HG03432 (cell line): ENCODE results near the gene PHF1.

Source experiments
- ATAC-seq: cut with Tn5 transposase; IDR thresholded peaks from one replicate; pipeline ENCODE4 v1.9.1; 2021; ENCODE audit warnings: mild to moderate bottlenecking, moderate library complexity; ENCODE audit not compliant: unreplicated experiment

The PHF1 gene

DNA sequence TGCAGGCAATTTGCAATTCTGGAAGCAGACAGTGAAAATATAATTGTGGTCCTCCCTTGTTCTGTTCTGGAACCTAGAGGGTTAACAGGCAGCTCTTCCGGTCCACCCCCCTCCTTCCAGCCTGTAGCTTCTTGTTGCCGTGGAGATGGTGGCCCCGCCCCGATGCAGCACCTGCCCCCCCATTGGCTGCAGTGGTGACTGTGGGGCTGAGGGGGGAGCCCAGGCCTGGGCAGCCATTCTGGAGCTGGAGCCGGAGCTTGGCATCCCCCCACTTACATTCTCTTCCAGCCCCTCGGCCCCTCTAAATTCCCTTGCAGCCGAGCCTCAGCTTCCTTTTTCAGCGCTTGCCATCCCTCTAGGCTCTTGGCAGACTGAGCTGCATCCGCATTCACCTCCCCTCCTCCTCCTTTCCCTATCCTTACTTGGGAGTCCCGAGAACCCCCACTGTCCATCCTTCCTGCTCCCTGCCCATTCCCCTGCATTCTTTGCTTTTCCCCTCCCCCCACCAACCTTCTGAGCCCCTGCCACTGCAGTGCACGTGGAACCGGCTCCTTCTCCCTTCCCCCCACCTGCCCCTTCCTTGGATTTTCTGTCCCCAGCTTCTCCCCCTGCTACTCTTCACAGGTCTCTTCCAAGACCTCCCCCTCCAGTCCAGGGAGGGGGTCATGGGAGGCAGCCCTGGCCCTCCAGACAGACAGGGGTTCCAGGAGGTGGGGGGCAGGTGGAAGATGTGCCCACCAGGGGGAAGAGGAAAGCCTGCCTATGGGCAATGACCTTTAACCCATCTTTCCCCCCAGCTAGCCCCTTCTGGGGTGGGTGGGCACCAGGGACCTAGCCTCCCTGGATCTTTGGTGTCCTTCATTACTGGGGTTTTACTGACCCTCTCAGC lies 20.4 kb downstream of the PHF1 start:
- peak; percentile 57 for ATAC-seq

DNA sequence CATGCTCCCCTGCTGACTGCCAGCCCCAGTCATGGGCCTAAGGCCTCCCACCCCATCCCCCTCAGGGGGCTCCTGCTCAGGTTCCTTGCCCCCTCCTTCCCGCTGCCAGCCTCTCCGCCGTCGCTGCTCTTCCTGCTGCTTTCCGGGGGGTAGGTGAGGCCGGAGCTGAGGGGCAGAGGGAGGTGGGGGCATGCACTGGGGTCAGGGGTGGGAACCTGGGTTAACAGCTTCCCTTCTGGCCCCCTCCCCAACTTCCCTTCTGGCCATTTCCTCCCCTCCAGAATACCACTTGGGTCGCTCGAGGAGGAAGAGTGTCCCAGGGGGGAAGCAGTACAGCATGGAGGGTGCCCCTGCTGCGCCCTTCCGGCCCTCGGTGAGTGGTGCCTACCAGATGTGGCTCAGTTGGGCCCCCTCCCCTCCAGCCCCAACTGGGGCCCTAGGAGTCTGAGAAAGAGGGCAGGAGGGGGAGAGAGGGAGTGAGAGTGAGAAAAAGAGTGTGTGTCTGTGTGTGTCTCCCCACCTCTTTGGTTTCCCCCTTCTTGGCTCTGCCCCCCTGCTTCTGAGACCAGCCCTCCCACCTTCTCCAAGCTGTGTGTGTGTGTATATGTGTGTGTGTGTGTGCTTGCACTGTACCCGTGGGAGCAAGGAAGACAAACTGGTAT lies 21.2 kb downstream of the PHF1 start:
- no peak for ATAC-seq

DNA sequence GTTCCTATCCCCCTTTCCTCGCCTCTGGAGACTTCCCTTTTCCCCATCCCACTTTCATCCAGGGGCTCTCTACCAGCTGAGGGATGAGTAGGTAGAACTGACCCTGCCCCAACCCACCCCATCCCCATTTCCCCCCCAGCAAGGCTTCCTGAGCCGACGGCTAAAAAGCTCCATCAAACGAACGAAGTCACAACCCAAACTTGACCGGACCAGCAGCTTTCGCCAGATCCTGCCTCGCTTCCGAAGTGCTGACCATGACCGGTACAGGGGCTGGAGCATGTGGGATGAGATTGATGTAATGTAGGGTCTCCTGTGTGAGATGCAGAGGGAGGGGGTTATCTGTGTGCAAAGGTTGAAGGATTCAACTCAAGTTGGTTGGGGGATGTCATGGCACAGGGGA lies 21.7 kb downstream of the PHF1 start:
- no peak for ATAC-seq

DNA sequence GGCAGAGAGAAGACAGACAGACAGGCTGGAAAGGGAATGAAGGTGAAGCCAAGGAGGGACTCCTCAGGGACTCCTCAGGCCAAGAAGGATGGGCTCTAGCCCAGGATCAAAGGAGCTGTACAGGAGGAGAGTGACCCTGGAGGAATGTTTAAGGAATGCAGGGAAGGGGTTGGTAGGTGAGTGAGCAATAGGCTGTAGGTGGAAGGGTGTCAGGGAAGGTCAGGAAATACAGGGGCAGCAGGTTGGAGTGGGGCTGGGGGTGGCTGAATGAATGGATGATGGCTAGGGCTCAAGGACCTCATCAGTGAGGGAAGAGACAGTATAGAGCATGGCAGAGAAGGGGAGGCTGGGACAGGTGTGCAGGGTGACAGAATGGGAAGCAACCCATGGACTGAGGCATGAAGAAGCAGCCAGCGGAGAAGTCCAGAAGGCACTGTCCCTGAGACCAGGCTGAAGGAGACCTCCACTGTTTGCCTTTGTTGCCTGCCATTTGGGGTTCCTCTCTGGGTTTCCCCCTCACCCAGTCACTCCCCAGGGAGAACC lies 22.3 kb downstream of the PHF1 start:
- ATAC-seq: no peak

DNA sequence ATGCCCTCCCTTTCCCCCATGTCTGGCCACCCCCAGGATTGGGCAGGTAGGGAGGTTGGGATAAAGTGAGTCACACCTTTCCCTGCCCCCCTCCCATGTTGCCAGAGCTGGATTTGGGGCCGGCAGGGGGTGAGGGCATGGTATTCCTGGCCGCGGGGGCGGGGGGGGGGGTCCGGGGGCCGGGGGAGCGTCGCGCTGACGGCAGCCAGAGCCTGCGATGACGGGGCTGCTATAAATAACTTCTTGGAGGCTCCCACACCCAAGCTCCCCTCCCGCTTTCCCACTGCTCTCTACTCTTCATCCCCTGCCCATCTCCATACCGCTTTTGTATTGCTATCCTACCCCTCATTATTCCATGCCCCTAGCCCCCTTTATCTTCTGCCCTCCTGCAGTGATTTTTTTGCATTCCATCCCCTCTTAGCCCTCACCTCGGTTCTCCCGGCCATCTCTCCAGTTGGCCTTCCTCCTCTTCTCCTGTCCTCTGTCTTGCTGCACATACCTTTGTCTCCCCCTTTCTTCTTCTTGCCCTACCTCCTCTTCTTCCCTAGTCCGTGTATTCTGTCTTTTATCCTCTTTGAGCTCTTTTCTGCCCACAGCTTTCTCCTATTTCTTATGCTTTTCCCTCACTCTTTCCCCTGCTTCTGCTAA lies 22.9 kb downstream of the PHF1 start:
- ATAC-seq: no peak

DNA sequence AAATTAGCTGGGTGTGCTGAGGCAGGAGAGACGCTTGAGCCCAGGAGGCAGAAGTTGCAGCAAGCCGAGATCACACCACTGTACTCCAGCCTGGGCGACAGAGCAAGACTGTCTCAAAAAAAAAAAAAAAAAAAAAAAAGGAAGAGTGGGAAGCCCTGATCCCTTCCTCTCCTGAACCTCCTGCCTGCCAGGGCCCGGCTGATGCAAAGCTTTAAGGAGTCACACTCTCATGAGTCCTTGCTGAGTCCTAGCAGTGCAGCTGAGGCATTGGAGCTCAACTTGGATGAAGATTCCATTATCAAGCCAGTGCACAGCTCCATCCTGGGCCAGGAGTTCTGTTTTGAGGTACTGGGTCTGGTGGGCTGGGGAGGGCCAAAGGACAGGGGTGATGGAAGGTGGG lies 24.1 kb downstream of the PHF1 start:
- ATAC-seq: no peak

DNA sequence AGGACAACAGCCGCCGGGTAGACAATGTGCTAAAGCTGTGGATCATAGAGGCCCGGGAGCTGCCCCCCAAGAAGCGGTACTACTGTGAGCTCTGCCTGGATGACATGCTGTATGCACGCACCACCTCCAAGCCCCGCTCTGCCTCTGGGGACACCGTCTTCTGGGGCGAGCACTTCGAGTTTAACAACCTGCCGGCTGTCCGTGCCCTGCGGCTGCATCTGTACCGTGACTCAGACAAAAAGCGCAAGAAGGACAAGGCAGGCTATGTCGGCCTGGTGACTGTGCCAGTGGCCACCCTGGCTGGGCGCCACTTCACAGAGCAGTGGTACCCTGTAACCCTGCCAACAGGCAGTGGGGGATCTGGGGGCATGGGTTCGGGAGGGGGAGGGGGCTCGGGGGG lies 26.9 kb downstream of the PHF1 start:
- no peak for ATAC-seq

DNA sequence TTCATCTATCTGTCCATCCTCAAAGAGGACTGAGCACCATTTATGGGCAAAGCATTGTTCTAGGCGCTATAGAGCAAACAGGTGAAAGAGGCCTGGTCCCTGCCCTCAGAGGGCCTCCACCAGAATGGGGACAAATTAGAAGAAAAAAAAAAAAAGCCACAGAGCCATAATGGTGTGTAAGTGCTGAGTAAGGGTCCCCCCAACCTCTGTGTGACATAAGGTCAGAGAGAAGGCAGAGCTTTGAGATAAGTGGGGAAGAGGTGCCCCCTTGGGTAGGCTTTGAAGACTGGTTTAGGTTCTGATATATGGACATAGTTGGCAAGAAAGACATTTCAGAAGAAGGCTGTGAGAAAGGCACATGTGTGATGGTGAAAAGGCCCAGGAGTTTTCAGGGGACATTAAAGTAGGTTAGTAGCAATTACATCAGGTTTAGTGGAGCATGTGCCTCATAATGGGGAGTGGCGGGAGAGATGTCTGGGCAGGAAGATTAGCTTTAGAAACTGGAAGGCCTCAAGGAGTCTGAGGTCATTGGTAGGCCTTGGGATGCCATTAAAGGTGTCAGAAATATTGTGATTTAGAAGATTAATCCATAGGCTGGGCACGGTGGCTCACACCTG lies 28.3 kb downstream of the PHF1 start:
- ATAC-seq: no peak

DNA sequence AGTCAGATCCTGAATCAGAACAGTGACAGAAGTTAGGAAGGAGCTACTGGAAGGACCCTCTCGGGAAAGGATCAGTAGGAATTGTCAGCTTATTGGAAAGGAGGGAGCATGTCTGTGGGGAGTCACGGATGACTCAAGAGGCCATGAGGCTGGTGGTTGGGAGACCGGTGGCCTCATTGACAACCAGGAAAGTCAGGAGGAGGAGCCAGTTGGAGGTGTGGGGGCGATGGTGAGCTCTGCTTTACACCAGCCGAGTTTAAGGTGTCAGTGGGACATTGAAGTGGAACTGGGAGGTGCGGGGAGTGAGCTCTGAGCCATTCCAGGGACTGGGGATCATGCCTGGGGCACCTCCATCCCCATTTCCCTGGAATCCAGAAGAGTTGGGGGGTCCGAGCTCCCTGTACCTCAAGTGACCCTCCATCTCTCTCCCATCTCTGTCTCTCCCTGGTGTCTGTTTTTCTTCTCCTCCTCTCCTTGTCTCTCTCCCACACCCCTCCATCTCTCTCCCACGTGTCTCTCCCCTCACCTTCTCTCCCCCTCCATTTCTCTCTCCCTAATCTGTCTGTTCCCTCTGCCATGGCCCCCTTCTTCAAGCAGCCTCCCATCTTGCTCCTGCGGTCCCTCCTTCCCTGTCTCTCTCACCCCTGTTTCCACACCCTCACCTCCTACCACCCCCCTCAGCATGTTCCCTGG lies 29.3 kb downstream of the PHF1 start:
- ATAC-seq: no peak

DNA sequence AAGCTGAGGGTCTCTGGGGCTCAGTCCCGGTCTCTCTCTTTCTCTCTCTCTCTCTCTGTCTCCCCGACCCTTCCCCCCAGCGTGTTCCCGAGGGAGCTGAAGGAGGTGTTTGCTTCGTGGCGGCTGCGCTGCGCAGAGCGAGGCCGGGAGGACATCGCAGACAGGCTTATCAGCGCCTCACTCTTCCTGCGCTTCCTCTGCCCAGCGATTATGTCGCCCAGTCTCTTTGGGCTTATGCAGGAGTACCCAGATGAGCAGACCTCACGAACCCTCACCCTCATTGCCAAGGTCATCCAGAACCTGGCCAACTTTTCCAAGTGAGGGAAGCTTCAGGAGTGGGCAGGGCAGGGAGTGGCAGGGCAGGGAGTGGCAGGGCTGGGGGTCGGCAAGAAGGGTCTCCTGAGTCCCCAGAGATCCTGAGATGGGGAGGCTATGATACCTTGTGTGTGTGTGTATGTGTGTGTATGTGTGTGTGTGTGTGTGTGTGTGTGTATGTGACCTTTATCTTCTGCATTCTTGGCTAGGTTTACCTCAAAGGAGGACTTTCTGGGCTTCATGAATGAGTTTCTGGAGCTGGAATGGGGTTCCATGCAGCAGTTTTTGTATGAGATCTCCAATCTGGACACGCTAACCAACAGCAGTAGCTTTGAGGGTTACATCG lies 30.0 kb downstream of the PHF1 start:
- ATAC-seq: no peak

DNA sequence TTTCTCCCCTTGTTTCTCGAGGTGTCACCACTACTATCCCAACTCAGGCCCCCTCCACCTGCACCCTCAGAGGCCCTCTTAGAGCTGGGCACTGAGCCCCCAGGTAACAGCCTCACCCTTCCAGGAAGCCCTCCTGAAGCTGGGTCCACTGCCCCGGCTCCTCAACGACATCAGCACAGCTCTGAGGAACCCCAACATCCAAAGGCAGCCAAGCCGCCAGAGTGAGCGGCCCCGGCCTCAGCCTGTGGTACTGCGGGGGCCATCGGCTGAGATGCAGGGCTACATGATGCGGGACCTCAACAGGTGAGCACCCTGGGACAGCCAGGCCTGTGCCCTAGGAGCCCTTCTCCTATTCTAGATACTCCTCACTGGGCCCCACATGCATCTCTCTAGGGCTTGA lies 30.6 kb downstream of the PHF1 start:
- ATAC-seq: no peak

DNA sequence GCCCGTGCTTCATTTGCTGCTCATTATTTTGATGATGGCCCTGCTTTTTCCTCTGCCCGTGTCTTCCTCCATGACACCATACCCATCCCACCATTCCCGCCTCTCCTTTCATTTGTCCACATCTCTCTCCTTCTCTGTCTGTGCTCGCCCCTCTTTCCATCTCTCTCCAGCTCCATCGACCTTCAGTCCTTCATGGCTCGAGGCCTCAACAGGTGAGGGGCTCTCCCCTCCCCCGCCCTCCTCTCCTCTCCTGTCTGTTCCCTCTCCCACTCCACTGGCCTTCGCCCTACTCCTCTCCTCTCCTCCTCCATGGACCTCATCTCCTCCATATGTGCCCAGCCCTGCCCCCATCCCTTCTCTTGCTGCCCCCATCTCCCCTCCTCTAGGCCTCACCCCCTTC lies 31.5 kb downstream of the PHF1 start:
- ATAC-seq: no peak

DNA sequence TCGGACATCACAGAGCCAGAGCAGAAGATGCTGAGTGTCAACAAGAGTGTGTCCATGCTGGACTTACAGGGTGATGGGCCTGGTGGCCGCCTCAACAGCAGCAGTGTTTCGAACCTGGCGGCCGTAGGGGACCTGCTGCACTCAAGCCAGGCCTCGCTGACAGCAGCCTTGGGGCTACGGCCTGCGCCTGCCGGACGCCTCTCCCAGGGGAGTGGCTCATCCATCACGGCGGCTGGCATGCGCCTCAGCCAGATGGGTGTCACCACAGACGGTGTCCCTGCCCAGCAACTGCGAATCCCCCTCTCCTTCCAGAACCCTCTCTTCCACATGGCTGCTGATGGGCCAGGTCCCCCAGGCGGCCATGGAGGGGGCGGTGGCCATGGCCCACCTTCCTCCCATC lies 32.2 kb downstream of the PHF1 start:
- no peak for ATAC-seq

DNA sequence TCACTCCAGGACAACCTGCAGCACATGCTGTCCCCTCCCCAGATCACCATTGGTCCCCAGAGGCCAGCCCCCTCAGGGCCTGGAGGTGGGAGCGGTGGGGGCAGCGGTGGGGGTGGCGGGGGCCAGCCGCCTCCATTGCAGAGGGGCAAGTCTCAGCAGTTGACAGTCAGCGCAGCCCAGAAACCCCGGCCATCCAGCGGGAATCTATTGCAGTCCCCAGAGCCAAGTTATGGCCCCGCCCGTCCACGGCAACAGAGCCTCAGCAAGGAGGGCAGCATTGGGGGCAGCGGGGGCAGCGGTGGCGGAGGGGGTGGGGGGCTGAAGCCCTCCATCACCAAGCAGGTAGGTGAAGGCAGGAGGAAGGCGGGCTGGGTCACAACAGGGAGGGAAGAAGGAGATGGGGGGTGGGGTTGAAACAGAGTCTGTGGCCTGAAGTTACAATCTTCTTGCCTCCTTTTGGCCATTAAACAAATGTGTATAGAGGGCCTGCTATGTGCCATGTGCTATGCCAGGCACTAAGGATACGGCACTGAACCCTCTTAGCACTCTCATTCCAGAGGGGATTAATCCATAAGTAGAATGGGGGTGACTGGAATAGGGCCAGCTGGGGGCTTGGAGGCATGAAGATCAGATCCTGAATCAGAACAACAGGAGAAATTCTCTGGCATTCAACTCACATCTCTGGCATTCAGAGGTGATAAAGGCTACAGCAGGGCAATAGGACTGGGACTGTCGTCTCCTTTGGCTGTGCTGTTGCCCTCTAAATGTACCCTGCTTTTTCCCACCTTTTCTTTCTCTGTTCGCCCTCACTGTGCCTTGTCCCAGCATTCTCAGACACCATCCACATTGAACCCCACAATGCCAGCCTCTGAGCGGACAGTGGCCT lies 33.0 kb downstream of the PHF1 start:
- no peak for ATAC-seq

DNA sequence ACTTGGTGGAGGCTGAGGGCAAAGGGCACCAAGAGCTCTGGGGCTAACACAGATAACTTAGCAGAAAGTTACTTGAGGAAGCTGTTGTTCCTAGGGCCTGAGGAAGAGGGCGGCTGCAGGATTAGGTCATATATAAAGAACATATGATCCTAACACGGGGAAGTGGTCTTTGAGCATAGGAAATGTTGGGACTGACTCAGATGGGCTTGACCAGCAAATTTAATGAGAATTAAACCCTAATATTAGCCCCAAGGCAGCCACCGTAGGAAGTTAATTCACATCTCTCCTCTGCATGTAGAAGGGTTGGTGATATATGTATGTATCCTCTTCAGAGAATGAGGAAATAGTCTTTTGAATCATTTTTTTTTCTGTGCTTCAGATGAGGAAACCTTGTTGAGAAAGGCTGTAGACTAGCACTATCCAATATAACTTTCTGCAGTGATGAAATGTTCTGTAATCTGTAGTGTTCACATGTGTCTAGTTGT lies 34.3 kb downstream of the PHF1 start:
- ATAC-seq: no peak

DNA sequence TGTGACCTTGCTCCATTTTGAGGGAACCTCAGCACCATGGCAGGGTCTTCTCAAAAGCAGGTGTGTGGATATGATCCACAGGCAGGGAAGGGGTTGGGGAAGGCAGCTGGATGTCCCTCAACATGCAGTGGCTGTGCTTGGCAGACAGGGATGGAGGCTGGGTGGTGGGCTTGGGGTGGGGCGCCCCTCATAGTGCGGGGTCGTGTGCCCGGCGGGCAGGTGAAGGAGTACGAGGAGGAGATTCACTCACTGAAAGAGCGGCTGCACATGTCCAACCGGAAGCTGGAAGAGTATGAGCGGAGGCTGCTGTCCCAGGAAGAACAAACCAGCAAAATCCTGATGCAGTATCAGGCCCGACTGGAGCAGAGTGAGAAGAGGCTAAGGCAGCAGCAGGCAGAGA lies 35.5 kb downstream of the PHF1 start:
- ATAC-seq: no peak

DNA sequence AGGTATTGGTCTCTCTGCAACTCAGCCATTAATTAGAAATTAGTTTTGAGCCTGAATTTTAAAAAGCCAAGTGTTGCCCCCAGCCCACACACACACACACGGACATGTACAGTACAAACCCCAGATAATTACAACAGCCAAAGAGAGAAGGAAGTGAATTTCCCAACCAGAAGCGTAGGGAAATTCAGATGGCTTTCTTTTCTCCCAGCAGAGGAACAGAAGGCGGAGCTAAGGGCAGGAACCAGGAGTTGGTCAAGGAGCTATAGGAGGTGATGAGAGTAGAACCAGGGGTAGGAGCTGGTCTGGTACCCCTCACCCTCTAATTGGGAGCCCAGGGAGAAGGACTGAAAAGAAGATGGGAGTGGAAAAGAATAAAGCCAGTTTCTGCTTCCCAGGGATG lies 39.6 kb downstream of the PHF1 start:
- no peak for ATAC-seq

DNA sequence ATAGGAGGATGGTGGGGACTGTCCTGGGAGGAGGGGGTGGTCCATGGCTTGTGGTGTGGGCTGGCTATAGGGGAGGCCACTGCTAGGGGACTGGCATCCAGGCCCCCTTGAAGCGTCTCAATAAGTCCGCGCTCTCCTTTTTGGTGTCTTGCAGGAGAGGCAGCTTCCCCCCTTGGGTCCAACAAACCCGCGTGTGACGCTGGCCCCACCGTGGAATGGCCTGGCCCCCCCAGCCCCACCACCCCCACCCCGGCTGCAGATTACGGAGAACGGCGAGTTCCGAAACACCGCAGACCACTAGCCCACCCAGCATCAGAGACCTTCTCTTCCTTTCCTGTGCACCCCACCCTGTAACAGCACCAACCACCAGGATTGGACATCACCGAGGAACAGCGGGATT lies 40.8 kb downstream of the PHF1 start:
- ATAC-seq: no peak

DNA sequence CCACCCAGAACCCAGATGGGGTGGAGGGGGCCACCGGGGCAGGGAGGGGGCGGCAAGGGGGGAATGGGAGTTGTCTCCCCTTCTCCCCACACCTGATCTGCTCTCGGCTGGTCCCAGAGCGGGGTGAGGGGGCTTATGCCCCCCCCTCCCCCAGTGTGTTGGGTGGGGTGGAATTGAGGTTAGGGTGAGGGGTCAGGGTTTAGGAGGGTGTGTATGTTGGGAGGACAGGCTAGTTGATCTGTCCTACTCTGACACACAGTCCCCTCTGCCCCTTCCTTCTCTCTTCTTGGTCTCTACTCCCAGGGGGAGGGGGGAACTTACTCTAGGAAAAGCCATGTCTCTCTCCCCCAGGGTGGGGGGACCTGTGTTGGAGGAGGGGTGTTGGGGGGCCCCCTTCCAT lies 41.7 kb downstream of the PHF1 start:
- ATAC-seq: no peak
